HL-60 (cell line): ENCODE measurements around the gene RERE.

Experiments used
- DNase-seq, 2 experiments: peaks; one replicate each; pipeline ENCODE4 v3.0.0-alpha.2; 2010 to 2020; ENCODE audit warnings: low read depth in 1 of 2, low spot score in 1 of 2
- H3K27ac ChIP-seq: fragments of 250-450 bp; sonication (Bioruptor Pico); replicated peaks from 2 replicates; pipeline ENCODE4 v1.5.1; 2020; ENCODE audit warnings: mild to moderate bottlenecking, moderate library complexity
- H3K27me3 ChIP-seq: fragments of 250-450 bp; sonication (Bioruptor Pico); 2 replicates; pipeline ENCODE4 v1.5.1; 2021; ENCODE audit warnings: mild to moderate bottlenecking, moderate library complexity; ENCODE audit not compliant: insufficient read depth, poor library complexity, severe bottlenecking
- H3K4me3 ChIP-seq: replicated peaks from 2 replicates; pipeline ENCODE4 v1.5.1; 2011; ENCODE audit warnings: mild to moderate bottlenecking, control low read depth, low read length; ENCODE audit not compliant: insufficient read depth
- CTCF ChIP-seq: IDR thresholded peaks from one replicate; pipeline ENCODE4 v1.5.1; 2011; ENCODE audit warnings: low read length, control low read depth, inconsistent platforms; ENCODE audit not compliant: insufficient read depth
- GABPA ChIP-seq: IDR thresholded peaks from 2 replicates; pipeline ENCODE4 v1.6.1; 2012; ENCODE audit warnings: low read depth
- POLR2AphosphoS5 ChIP-seq: IDR thresholded peaks from 2 replicates; pipeline ENCODE4 v1.6.1; 2012; ENCODE audit warnings: low read depth
- REST ChIP-seq: IDR thresholded peaks from 2 replicates; pipeline ENCODE4 v1.6.1; 2012; ENCODE audit warnings: low read depth; ENCODE audit not compliant: insufficient replicate concordance
- SPI1 ChIP-seq: IDR thresholded peaks from 2 replicates; pipeline ENCODE4 v1.6.1; 2012; ENCODE audit warnings: low read depth, mild to moderate bottlenecking, borderline replicate concordance

The RERE gene

GRCh38 chr1:8723010-8723409 is 94.4 kb downstream of the RERE start:
- TF ChIP-seq REST (no peak), POLR2AphosphoS5 (no peak), GABPA (no peak), SPI1 (no peak), CTCF (no peak)
- H3K27ac ChIP-seq = no peak overlapping the region
- DNase-seq = no peak
- H3K27me3 ChIP-seq = no peaks in the 10 kb centered on the region
- H3K4me3 ChIP-seq = no peak overlapping the region

DNA sequence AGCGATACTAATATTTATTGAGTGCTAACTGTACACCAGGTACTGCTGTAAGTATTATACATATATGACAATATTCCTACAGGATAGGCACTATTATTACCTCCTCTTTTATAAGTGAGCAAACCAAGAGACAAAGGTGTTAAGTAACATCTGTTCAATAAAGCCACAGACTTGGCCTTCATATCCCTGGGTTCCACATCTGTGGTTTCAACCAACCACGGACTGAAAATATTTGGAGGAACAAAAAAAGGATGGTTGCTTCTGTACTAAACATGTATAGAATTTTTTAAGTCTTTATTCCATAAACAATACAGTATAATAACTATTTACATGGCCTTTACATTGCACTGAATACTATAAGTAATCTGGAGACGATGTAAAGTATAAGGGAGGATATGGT is 95.1 kb downstream of the RERE start:
- no peak for TF ChIP-seq CTCF
- TF ChIP-seq SPI1 = no peak
- no peak for TF ChIP-seq REST
- no peak for TF ChIP-seq POLR2AphosphoS5
- no peak for TF ChIP-seq GABPA
- Histone ChIP-seq H3K27me3 (no peaks in the 10 kb centered on the region), H3K4me3 (no peak overlapping the region), H3K27ac (no peak overlapping the region)
- peak in 1 of 2 experiments; percentile 42 for DNase-seq

DNA sequence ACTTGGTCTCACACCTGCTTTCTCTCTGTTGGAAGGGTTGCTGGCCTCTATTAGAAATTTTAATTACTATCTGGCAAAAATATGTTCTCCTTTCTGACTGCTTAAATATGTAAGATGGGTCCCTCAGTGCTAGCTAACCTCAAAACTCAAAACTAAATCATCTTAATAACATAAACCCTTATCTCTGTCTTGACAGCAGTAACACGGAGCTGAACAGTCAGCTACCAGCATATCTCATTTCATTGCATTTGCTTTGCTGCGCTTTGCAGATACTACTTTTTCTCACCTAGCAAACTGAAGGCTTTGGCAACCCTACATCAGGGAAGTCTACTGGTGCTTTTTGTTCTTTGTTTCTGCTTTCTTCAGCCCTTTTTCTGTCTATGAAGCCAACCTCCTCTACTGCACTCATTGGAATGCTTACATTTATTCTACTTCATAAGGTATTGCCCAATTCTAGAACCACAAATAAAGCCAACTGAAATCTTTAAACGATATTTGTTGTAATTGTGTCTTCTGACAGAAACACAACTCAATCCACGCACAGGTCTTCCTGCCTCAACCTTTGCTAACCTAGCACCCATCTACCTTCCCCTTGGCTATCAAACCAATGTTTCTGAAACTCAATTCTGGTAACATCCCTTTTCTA is 95.6 kb downstream of the RERE start:
- no peaks in the 10 kb centered on the region for H3K27me3 ChIP-seq
- DNase-seq = no peak
- no peak for TF ChIP-seq REST
- TF ChIP-seq GABPA = no peak
- TF ChIP-seq CTCF = no peak
- TF ChIP-seq SPI1 = no peak
- no peak for TF ChIP-seq POLR2AphosphoS5
- H3K4me3 ChIP-seq = no peak overlapping the region
- no peak overlapping the region for H3K27ac ChIP-seq
